Panc1 (cell line): ENCODE data around the gene PANK4. TPM values are rescaled to one million over a fixed set of nuclear protein-coding genes. Genes with fewer than 3 reads are reported as not detected.

Experiments used
- ATAC-seq: fragments of 200-7000 bp; cut with Tn5 transposase; 2 replicates; pipeline ENCODE4 v1.9.1; 2020; ENCODE audit warnings: mild to moderate bottlenecking, moderate library complexity
- BruUV-seq: library from RNA; stranded (reverse); fragments of 400-500 nt; replicated peaks from 2 replicates; lab custom pipeline; 2021; lab: Mats Ljungman, UMichigan
- CTCF ChIA-PET: fragments of 300-600 bp; sonication (Branson Sonifier 250); formaldehyde crosslinking; loops from one replicate; lab custom pipeline; 2022; ENCODE audit warnings: antibody characterized with exemption; lab: Charles Lee
- POLR2A ChIA-PET: fragments of 300-600 bp; sonication (Branson Sonifier 250); formaldehyde crosslinking; loops from one replicate; lab custom pipeline; 2022; ENCODE audit warnings: antibody characterized with exemption; lab: Charles Lee
- DNase-seq: peaks from one replicate; pipeline ENCODE4 v3.0.0-alpha.2; 2010; ENCODE audit warnings: low read depth, low spot score
- H3K27ac ChIP-seq: 2 replicates; pipeline ENCODE4 v1.5.1; 2011; ENCODE audit warnings: mild to moderate bottlenecking, low read length, inconsistent platforms
- H3K27me3 ChIP-seq: fragments of 200-500 bp; sonication (Bioruptor generic); 2 replicates; pipeline ENCODE4 v1.6.0; 2014; ENCODE audit warnings: low read length, inconsistent platforms; ENCODE audit not compliant: control insufficient read depth, insufficient read depth
- H3K36me3 ChIP-seq: fragments of 200-500 bp; sonication (Bioruptor generic); 2 replicates; pipeline ENCODE4 v1.5.1; 2014; ENCODE audit warnings: inconsistent platforms, mild to moderate bottlenecking, low read length, moderate library complexity; ENCODE audit not compliant: control insufficient read depth, insufficient read depth
- H3K4me1 ChIP-seq: 2 replicates; pipeline ENCODE4 v1.5.1; 2011; ENCODE audit warnings: inconsistent platforms, mild to moderate bottlenecking, low read length, moderate library complexity; ENCODE audit not compliant: control insufficient read depth, insufficient read depth
- H3K4me3 ChIP-seq, 2 experiments: 2 replicates each; pipeline ENCODE4 v1.5.1; 2011 to 2012; ENCODE audit warnings: low read depth in 2 of 2, low read length in 2 of 2, mild to moderate bottlenecking in 2 of 2, inconsistent platforms in 1 of 2, moderate library complexity in 1 of 2
- H3K9me3 ChIP-seq: fragments of 200-500 bp; sonication (Bioruptor generic); 2 replicates; pipeline ENCODE4 v1.5.1; 2014; ENCODE audit warnings: low read depth, mild to moderate bottlenecking, inconsistent platforms, low read length, moderate library complexity; ENCODE audit not compliant: control insufficient read depth, insufficient read depth
- CTCF ChIP-seq: fragments of 450-650 bp; IDR thresholded peaks from 2 replicates; pipeline ENCODE4 v1.5.1; 2017; ENCODE audit warnings: mild to moderate bottlenecking
- POLR2AphosphoS5 ChIP-seq: IDR thresholded peaks from 2 replicates; pipeline ENCODE4 v1.6.1; 2012; ENCODE audit warnings: mild to moderate bottlenecking, low read depth, low read length, moderate library complexity
- SIN3A ChIP-seq: IDR thresholded peaks from 2 replicates; pipeline ENCODE4 v1.6.1; 2012; ENCODE audit warnings: low read depth, mild to moderate bottlenecking, low read length, moderate library complexity, borderline replicate concordance; ENCODE audit not compliant: insufficient read depth
- TCF7L2 ChIP-seq: IDR thresholded peaks from 2 replicates; pipeline ENCODE4 v1.6.1; 2011; ENCODE audit warnings: mild to moderate bottlenecking, low read depth, low read length, inconsistent platforms
- in situ Hi-C: cut with HindIII; loops from 2 replicates; pipeline ENCODE4 v1.10.0; 2016; ENCODE audit warnings: low sequenced_read_pairs, low pct_unique_long_range_greater_than_20kb
- intact Hi-C: fragments of 100-400 bp; cut with micrococcal nuclease; formaldehyde crosslinking; loops from one replicate; pipeline ENCODE4 v1.10.0; 2022; ENCODE audit not compliant: unreplicated experiment
- total RNA-seq: library from RNA; stranded (reverse); gene quantifications from one replicate; pipeline ENCODE4 v1.2.1, GENCODE V29; 2021; ENCODE audit not compliant: unreplicated experiment
- TF ChIP-seq, protein P1 (sequence below), 2 experiments: IDR thresholded peaks; 2 replicates each; pipeline ENCODE4 v1.6.1; 2011 to 2012; ENCODE audit warnings: low read depth in 2 of 2, control low read depth in 1 of 2, low read length in 1 of 2, mild to moderate bottlenecking in 1 of 2, moderate library complexity in 1 of 2; ENCODE audit not compliant: insufficient read depth in 1 of 2

PANK4 gene
- total RNA-seq, 1 experiment from 2014 or later: 35.9 TPM

DNA sequence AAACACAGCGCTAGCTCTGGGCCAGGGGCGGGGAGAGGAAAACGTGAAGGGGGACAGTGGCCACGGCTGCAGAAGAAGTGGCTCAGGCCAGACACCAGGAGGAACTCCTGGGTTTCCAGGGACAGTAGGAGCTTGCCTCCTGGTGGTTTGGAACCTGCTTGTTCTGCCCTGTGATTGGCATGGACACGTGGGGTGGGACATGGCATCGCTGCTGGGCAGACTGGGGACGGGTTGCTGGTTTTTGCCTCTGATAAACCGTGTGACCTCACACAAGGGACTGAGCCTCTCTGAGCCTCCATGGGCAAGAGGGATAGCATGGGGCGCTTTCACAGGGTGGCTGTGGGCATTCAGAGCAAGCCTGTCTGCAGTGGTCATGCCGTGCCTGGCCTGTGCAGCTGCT, 57.9 kb downstream of the PANK4 start (continued):
- TF ChIP-seq SIN3A: no peak

DNA sequence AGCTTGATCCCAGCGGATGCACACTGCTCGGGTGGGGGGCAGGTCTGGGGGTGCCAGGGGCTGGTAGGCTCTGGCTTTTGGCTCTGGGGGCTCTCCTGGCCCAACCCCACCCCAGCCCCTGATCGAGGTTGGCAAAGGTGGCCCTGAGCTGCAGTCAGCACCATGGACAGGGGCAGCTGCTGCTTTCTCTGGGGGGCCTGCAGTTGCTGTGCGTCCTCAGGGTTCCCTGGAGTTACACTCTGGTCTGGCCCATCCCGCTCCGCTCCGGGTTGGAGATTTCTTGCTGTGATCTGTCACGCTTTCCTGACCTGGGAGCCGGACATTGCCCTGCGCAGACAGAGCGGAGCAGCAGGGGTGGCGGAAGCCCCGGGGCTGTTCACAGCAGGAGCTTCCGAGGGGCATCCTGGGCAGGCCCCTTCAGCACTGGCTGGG, 58.3 kb downstream of the PANK4 start:
- H3K4me1 ChIP-seq: peaks cover 91% of the 10 kb centered on the region
- no peaks in the 10 kb centered on the region for H3K27me3 ChIP-seq
- CTCF ChIA-PET: no interaction called here
- in situ Hi-C loops: no loop called here
- intact Hi-C loops: loop anchor here (10.0 kb wide), 1 partner anchor 77 kb away; no protein-coding TSS in a partner anchor
- POLR2A ChIA-PET: no interaction called here
- BruUV-seq: no TSS peak
- ATAC-seq (peak; percentile 11), DNase-seq (no peak)
- H3K27ac ChIP-seq: peak overlapping the region; percentile 71; the same call in 1 of the 2 replicates
- no peaks in the 10 kb centered on the region for H3K9me3 ChIP-seq
- H3K36me3 ChIP-seq: no peaks in the 10 kb centered on the region
- TF ChIP-seq CTCF: no peak
- no peak for TF ChIP-seq TCF7L2
- peak; percentile 80 for TF ChIP-seq SIN3A
- TF ChIP-seq, protein P1, sequence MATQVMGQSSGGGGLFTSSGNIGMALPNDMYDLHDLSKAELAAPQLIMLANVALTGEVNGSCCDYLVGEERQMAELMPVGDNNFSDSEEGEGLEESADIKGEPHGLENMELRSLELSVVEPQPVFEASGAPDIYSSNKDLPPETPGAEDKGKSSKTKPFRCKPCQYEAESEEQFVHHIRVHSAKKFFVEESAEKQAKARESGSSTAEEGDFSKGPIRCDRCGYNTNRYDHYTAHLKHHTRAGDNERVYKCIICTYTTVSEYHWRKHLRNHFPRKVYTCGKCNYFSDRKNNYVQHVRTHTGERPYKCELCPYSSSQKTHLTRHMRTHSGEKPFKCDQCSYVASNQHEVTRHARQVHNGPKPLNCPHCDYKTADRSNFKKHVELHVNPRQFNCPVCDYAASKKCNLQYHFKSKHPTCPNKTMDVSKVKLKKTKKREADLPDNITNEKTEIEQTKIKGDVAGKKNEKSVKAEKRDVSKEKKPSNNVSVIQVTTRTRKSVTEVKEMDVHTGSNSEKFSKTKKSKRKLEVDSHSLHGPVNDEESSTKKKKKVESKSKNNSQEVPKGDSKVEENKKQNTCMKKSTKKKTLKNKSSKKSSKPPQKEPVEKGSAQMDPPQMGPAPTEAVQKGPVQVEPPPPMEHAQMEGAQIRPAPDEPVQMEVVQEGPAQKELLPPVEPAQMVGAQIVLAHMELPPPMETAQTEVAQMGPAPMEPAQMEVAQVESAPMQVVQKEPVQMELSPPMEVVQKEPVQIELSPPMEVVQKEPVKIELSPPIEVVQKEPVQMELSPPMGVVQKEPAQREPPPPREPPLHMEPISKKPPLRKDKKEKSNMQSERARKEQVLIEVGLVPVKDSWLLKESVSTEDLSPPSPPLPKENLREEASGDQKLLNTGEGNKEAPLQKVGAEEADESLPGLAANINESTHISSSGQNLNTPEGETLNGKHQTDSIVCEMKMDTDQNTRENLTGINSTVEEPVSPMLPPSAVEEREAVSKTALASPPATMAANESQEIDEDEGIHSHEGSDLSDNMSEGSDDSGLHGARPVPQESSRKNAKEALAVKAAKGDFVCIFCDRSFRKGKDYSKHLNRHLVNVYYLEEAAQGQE (IDR thresholded peaks at IDR 0.05; ENCODE audit: insufficient read depth in 1 of 2, low read depth in 2 of 2, low read length in 1 of 2): peak; percentile 99
- H3K4me3 ChIP-seq: peak overlapping the region; percentile 51 to 67

DNA sequence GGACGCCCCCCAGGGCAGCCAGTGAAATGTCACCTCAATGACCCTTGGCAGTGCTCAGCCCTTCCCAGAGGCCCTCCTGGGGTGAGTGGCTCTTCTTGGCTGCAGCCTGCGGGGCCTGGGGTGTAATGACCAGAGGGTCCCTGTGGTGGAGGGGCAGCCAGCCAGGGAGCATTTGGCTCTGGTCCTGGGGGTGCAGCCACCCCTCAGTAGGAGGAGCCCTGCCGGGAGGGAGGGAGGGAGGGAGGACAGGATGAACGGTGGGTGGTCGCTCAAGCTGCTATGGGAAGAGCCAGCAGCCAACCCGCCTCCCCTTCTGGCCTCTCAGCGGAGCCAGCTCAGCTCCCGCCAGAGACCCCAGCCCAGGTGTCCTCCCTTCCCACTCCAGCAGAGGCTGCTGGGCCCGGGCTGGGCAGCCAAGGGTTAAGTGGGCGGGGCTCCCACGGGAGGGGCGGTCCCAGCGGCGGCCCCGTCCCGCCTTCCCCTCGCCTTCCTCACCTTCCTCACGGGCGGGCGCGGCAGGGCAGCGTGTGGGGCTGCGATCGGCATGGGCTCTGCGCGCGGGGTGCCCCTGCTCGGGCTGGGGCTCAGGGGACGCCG, 59.3 kb downstream of the PANK4 start:
- H3K36me3 ChIP-seq: no peaks in the 10 kb centered on the region
- POLR2A ChIA-PET: no interaction called here
- intact Hi-C loops: loop anchor here (10.0 kb wide), 1 partner anchor 78 kb away; no protein-coding TSS in a partner anchor
- H3K9me3 ChIP-seq: no peaks in the 10 kb centered on the region
- in situ Hi-C loops: no loop called here
- TF ChIP-seq POLR2AphosphoS5: no peak
- TF ChIP-seq, protein P1 (IDR thresholded peaks at IDR 0.05; ENCODE audit: insufficient read depth in 1 of 2, low read depth in 2 of 2, low read length in 1 of 2): 0 out of 4 replicates have a peak, but pooled peaks of 1 of the 2 experiments have one; percentile 4
- H3K4me3 ChIP-seq: peak overlapping the region; percentile 51 to 67
- no TSS peak for BruUV-seq
- no peaks in the 10 kb centered on the region for H3K27me3 ChIP-seq
- DNase-seq: no peak
- H3K4me1 ChIP-seq: peaks cover 91% of the 10 kb centered on the region
- CTCF ChIA-PET: no interaction called here
- H3K27ac ChIP-seq: peak overlapping the region; percentile 65
- ATAC-seq: peak; percentile 35
